ENCODE results near the gene ECE2.
"Not testable (repeated sequence)": the region's sequence is repeated elsewhere in the genome, so short reads cannot be mapped to it uniquely, and the experiment has no call there.

DNA sequence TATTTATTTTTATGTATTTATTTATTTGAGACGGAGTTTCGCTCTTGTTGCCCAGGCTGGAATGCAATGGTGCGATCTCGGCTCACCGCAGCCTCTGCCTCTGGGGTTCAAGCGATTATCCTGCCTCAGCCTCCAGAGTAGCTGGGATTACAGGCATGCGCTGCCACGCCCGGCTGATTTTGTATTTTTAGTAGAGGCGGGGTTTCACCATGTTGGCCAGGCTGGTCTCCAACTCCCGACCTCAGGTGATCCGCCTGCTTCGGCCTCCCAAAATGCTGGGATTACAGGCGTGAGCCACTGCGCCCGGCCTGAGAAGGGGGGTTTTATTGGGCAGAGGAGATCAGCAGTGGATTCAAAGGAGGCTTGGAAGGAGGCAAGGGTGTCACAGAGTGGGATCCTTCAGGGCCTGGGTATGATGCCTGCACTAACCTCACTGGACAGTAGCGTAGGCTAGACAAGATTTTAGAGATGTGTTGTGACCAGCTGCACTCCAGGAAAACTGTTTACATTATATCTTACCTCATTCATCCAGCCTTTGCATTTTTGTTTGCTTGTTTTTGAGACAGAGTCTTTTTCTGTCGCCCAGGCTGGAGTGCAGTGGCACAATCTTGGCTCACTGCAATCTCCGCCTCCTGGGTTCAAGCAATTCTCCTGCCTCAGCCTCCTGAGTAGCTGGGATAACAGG lies 63.8 kb downstream of the ECE2 start:
- TF ChIP-seq EZH2 (IDR thresholded peaks at IDR 0.05; ENCODE audit: insufficient read depth, poor library complexity, severe bottlenecking); EZH2phosphoT487 (IDR thresholded peaks at IDR 0.05; ENCODE audit: insufficient read depth, low read depth): not testable (repeated sequence)
